Stimulated activated CD8-positive, alpha-beta memory T cell treated with anti-CD3 and anti-CD28 coated beads, Interleukin-12 subunit alpha, Interleukin-12 subunit beta, amount 100 ng/mL, for 4 hours (primary cell): ENCODE results near the gene LSM7.

Source experiments
- DNase-seq: peaks from one replicate; pipeline ENCODE4 v3.0.0-alpha.2; 2020; ENCODE audit warnings: low read depth

Gene LSM7

DNA sequence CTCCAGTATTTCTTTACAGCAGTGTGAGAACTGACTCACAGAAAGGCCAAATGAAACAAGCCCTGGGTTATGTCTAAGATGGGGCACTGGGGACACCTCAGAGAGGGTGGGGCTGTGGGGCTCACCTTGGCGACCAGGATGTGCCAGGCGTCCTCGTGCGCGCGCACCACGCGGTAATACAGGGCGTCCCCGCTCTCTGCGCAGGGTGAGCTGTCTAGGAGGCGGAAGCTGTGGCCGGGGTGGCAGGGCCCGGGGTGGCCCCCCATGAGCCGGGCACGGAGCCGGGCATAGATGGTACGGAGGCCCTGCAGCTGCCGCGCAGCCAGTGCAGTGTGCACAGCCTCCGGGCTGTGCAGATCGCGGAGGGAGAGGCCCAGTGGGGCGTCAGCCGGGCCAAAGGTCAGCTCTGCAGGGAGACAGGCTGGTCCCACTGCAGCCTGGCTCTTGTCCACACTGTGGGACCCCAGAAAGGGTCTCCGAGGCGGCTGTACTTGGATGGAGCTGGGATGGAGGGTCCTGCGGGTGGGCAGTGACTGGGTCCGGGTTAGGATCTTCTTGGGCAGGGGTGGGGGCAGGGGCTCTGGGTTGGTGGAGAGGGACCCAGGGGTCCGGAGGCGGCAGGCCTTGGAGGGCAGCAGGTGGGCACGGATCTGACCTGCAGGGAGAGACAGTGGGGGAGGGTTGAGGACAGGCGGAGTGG is 49.8 kb downstream of the LSM7 start:
- no peak for DNase-seq

DNA sequence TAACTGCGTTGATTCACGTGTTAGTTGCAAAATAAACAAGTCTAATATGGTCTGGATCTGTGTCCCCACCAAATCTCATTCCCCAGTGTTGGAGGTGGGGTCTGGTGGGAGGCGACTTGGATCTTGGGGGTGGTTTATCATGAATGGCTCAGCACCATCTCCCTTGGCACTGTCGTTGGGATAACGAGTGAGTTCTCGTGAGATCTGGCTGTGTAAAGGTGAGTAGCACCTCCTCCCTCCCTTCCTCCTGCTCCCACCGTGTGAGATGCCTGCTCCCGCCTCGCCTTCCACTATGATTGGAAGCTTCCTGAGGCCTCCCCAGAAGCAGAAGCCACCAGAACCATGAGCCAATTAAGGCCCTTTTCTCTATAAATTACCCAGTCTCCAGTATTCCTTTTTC is 51.2 kb downstream of the LSM7 start:
- no peak for DNase-seq

DNA sequence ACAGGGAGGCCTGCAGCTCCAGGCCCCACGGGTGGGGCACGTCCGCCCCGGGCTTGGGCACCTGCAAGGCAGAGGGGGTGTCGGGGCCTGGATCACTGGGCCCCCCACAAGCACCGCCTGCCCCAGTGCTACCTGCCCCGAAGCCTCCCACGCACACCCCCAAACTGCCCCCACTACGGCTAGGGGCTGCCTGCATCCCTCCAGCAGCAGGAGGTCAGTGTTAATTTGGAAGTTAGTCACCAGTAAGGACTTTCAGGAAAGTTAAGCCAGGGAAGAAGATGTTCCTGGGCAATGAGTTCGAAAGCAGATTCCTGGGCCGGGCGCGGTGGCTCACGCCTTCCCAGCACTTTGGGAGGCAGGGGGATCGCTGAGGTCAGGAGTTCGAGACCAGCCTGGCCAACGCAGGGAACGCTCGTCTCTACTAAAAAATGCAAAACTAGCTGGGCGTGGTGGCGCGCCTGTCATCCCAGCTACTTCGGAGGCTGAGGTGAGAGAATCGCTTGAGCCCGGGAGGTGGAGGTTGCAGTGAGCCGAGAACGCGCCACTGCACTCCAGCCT is 51.9 kb downstream of the LSM7 start:
- DNase-seq = no peak

DNA sequence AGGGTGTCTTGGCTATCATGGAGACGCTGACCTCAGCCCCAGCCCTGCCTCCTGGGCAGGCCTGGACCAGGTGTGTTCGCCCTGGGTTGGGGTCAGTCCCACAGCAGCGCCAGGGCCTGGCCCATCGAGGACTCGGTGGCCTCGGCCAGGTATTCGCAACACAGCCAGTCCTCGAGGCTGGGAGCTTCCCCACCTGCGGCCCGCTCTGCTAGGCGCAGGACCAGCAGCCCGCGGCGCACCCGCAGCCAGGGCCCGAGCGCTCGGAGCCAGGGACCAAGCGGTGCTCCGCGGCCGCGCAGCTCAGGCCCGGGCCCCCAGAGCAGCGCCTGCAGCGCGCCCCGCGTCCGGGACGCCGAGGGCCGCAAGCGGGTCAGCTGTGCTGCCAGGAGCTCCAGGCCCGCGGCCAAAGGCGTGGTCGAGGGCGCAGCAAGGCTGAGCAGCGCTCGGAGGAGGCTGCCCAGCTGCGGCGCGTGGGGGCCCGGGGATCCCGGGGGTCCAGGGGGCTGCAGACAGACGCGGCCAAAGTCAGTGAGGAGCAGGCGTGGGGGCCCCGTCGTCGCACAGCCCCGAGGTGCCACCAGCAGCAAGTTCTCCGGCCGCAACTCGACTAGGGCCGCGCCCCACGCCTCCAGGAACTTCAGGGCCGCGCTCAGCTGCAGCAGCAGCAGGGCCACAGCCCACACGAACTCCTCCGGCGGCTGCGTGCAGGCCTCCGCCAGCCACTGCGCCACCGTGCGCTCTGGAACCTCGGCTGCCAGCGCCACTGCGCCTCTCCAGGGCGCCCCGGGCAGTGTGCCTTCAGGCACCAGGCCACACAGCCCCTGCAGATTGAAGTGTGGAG is 52.6 kb downstream of the LSM7 start:
- no peak for DNase-seq

DNA sequence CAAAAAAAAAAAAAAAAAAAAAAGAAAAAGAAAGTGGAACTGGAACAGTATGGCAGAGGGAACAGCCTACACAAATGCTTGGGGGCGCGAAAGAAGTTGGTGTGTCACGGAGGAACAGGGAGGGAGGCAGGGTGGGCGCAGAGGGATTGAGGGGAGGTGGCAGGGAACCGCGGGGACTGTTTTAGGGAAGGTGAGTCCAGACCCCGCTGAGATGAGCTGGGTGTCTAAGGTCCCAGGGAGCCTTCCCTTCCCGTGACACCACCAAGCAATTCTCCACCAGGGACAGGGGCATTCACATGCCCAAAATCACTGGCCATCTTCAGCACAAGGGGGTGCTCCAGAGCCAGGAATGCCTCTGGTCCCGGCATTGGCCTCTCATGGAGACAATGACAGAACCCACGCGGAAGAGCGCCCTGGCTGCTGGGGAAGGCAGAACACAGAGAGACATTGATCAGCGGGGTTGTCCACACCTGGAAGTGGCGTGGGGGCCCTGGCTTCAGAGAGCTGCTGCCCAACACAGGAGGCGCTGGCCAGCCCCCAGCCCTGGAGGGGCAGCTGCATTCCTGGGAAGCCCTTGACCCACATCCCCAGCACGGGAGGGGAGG is 53.4 kb downstream of the LSM7 start:
- DNase-seq = no peak

DNA sequence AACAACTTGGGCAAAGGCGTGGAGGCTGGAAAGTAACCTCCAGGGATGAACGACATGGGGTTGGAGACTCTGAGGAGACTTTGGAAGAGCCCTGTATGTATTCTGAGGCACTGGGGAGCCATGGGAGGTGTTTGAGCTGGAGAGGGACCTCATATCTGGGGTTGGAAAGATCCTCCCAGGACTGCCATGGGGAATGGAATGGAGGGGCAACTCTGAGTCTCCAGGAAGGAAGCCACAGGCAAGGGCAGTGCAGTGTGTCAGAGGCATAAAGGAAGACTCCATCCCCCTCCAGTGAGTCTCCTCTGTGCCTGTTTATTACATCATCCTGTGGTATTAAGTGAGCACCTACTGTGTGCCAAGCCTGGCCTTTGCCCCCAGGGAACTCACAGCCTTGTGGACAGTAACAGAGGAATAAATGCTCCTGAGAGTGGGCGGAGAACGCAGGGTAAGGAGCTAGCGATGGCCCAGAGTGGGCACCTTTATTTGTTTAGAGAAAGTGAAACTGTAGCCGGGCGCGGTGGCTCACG is 54.1 kb downstream of the LSM7 start:
- no peak for DNase-seq

DNA sequence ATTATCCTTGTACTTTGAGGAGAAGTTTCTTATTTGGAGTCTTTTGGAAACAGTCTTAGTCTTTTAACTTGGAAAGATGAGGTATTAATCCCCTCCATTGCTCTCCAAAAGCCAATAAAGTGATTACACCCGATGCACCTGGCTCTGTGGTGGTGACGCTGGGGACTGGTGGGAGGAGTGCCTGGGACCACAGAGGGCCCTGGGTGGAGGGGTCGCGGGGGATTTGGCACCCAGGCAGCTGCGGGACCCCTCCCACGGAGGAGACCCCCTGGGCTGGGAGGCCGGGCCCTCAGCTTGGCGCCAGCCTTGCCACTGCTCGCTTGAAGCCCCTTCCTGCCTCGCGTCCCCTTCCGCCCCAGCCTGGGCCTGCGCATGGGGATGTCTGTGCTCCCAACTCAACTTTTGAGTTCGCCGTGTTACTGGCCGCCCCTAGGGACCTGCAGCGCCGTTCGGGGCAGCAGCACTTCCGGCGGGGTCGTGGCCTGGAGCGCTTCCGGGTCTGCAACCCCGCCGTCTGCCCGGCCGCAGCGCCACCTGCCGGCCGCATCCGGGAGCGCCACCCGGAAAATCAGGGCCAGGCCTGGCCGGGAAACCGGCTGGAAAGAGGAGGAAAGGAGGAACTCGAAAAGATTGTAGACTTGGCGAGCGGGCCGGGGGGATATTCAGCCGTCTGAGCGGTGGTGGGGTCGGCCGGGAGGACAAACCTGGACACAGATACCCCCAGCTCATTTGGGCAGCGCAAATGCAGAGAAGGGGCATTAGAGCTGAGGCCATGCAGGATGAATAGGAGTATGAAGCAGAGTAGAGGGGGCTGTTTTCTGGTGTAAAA is 54.8 kb downstream of the LSM7 start:
- DNase-seq = peak; percentile 57
